Measurements from ENCODE around the gene PLXNB3.
"Not testable (repeated sequence)": the region's sequence is repeated elsewhere in the genome, so short reads cannot be mapped to it uniquely, and the experiment has no call there.

PLXNB3 gene

DNA sequence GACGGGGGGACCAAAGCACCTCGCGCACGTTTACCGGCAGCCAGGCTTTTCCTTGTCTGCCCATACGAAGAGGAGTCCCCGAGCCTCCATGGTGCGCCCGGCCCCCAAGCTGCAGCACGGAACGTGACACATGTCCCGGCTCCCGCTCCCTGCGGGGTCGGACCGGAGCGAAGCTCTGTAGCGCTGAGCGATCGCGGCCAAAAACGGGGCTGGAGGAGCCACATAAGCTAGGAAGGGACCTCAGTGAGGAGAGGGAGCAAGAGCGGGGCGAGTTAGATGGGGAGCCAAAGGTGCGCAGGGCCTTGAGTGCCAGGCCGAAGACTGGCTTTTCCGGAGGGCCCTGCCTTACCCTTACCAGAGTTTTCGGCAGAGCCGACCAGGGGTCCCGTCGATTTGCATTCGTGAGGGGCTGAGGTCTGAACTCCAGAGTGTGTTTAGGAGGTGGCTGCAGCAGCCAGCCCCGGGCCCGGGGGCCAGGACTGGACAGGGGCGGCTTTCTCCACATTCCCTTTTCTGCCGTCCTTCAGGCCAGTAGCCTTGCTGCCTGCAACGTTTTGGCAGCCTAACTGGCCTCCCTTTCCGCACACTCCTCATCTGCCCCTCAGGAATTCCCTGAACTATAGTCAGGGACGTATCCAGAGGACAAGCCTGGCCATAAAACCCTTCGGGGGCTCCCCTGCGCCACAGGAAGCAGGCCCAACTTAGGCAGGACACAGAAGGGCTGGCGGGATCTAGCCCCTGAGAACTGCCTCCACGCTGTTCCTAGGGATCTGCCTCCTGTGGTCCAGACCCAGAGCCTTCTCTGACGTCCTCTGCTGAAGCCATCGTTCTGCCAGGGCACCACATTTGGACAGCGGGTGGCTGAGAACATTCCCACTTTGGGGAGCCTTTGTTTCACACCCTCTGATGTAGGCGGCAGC lies 31.1 kb downstream of the PLXNB3 start:
- no peak for DNase-seq

DNA sequence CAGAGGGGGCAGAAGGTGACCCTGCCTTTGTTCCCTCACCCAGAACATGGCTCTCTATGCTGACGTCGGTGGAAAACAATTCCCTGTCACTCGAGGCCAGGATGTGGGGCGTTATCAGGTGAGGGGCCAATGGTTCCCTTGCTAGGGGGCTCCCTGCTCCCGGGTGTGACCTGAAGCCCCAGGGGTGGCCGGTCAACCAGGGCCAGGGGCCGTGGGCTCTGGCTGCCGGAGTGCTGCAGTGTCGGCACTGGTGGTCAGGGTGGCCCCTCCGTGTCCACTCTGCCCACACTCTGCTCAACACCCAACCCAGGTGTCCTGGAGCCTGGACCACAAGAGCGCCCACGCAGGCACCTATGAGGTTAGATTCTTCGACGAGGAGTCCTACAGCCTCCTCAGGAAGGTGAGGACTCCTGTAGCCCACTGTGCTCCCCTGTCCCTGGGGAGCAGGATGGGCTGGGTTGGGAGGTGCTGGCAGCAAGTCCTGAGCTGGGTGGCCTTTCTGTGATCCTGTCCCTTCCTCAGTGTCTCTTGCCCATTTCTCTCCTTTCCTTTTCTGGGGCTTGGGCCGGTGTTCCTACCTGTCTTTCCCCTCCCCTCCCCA lies 33.5 kb downstream of the PLXNB3 start:
- no peak for DNase-seq

DNA sequence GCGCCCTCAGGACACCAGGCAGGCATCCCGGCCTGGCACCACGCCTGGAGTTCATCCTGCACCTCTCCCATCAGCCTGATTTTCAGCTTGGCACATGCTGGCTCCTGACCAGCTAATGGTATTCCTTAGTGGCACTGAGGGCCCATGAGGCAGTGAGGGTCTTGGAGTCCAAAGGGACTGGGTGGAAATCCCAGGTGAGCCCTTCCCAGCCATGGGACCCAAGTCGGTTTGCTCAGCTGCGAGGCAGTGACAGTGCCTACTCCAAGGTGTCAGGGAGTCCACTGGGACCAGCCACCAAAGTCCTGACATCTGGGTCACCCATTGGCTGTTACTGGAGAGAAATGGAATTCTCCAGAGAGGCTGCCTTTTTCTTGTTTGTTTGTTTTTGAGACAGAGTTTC lies 35.3 kb downstream of the PLXNB3 start:
- DNase-seq = no peak

DNA sequence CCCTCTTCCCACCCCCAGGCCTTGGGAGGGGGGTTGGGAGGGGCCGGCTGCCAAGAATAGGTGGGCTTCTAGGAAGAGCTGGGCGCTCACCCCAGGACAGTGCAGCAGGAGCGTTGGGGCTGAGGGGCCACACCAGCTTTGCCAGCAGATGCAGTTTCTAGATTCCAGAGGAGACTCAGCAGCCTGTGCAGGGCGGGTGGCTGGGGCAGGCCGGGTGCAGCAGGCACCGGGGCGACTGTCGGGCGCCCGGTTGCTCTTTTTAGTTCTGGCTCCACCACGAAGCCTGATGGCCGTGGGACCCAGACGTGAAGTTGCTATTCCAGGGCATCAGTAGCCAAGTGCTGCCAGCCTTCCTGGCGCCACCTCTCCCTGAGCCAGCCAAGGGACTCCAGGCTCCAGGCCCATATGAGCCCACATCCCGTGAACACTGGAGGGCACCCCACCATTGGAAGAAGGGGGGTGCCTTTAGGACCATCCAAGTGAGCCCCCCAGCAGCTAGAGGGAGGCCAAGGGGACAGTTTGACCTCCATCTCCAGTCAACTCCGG lies 36.2 kb downstream of the PLXNB3 start:
- no peak for DNase-seq

DNA sequence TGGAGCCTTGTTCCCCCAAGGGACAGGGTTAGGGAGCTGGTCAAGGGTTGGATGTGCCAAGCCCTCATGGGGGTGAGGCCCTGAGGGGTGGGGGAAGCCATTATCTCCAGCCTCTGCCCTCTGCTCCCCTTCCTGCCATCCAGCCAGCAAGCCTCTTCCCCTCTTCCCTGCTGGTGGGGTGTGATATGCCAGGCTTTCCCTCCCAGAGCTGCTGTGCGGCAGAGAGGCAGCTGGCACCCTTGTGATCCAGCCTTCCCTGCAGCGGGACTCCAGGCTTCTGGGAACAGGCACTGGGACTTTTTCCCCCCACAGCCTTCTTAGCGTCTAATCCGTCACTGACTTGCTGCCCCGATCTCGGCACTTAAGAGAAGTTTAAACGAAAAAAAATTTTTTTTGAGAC lies 36.7 kb downstream of the PLXNB3 start:
- DNase-seq = no peak

DNA sequence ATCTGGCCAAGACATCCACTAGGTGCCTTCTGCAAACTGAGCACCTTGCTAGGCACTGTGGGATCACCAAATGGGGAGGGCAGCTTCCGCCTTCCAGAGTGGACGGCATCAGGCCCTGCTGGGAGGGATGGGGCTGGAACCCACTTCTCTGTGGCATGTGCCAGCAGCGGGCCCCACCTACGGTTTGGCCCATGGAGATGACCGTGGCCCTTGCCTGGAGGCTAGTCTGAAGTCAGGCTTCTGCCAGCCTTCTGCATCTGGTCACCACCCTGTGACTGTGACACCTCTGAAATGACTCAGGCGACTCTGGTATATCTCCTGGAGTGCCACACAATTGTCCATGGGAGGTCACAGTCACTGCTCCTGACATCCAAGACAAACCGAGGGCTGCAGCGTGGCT lies 37.6 kb downstream of the PLXNB3 start:
- DNase-seq = no peak

DNA sequence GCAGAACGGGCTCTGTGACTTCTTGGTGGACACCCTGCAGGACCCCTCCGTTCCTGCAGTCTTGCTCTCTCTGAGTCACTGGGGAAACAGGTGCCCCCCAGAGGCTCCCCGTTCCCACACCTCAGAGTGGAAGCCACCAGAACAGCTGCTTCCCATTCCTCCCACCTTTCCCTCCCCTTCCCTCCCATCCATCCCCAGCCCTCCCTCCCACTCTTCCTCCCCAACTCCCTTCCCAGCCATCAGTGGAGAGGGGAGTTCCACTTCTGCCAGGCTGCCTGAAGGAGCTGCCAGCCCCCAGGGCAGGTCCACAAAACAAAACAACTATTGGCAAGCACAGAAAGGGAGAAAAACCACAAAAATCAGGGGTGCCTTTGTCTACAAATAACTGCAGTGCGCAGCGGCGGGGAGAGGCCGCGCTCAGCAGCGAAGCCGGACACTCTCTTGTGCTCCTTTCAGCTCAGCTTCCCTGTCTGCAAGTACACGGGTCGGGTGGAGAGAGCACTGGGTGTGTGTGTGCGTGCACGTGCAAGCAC lies 38.5 kb downstream of the PLXNB3 start:
- DNase-seq = no peak

DNA sequence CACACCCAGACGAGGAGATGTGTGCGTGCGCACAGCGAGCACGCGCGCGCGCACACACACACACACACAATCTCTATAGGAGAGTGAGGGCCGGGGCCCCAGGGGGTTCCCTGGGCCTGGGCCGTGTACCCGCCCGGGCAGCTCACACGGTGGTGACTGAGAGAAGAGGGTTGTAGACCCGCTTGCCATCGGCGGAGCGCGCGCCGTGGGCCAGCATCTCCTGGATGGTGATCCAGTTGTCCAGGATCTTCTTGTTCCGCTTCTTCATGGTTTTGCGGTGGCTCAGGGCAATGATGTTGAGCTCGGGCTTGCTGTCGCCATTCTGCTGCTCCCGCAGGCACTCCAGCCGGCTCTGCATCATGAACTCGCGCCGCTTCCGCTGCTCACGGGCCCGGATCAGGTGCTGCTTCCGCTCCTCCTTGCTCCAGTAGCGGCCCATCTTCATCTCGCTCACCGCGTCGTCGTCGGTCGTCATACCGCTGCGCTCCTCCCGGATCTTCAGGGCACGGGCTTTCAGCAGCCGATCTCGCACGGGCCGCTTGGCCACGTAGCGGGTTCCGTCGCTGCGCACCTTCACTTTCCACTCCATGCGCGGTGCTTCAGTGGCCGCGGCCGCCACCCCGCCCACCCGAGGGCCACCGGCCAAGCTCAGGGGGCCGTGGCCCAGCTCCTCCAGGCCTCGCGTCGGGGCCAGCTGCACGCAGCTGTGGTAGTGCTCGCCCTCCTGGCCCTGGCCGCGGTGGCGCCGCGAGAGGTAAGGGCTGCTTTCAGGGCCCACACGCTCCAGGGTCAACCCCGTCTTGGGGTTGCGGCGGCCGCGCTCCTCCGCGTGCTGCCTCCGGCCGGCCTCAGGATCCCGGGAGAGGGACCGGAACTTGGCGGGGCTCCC lies 39.4 kb downstream of the PLXNB3 start:
- no peak for DNase-seq

DNA sequence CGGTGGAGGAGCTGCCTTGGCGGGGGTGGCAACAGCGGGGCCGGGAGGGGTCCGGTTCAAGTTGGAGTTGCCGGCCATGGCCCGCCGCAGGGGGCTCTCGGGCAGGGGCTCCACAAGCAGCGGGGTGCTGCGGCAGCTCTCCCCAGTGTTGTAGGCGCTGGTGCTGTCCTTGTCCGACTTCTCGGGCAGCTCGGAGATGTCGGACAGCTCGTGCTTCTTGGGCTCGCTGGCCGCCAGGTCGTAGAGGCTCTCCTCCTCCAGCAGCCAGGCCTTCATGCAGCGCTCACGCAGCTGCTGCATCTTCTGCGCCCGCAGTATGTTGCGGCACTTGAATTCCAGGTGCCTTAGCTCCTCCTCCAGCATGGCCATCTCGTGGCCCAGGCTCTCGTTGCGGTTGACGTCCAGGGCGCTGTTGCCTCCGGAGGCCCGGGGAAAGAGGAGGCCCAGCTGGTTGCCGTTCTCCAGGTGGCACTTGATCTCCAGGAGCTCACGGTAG lies 40.1 kb downstream of the PLXNB3 start:
- no peak for DNase-seq

DNA sequence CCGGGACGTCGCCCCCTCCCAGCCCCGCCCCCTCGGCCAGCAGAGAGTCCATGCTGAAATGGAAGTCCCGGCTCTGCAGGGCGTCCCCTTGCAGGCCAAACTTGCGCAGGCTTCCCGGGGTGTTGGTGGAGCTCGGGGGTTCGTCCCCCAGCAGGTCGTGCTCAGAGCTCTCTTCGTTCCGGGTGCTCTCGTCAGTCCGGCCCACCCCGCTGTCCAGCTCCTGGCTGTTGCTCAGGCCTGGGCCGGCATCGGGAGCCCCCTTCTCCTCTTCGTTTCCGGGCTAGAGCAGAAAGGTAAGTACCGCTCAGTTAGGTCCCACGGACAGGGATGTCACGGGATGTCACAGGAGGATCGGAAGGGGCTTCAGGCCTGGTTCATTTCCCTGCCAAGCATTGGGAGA lies 40.6 kb downstream of the PLXNB3 start:
- DNase-seq = no peak

DNA sequence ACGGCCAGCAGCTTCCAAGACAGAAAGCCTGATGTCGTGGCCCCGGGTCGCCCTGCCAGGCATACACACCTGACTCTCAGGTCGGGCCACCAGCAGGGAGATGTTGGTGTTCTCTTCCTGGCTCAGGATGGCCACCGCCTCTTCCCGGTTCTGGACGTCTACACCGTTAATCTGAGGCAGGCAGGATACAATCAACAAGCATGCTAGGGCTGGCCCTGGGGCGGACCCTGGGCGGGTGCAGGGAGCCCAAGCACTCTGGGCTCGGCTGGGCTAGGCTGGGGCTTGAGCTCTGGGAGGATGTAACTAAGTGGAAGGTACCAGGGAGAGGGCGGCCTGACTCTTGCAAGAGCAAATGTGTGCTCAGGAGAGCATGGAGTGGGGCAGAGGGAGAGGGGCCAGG lies 41.4 kb downstream of the PLXNB3 start:
- DNase-seq = no peak

DNA sequence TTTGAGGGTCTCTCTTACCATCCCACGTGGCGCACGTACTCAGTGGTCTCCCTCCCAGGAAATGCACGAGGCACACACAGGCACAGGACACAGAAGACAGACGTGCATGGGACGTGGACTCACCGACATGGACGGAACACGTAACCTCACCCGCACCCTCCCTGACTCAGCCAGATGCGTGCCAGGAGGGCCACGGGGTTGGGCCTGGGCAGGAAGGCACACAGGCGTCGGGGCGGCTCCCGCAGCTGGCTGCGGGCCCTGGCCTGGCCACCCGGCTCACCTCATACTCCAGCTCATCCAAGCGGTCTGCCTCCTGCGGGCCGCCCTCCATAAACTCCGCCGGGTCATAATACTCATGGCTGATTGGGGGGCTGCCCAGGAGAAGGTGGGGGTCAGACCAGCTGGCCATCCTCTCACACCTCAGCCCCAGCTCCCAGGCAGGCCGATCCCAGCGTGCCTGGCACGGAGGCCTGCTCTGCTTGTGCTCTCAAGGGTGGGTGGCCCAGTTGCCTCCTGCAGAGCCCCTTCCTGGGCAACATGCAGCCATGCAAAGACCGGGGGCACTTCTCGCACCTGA lies 43.0 kb downstream of the PLXNB3 start:
- DNase-seq = no peak

DNA sequence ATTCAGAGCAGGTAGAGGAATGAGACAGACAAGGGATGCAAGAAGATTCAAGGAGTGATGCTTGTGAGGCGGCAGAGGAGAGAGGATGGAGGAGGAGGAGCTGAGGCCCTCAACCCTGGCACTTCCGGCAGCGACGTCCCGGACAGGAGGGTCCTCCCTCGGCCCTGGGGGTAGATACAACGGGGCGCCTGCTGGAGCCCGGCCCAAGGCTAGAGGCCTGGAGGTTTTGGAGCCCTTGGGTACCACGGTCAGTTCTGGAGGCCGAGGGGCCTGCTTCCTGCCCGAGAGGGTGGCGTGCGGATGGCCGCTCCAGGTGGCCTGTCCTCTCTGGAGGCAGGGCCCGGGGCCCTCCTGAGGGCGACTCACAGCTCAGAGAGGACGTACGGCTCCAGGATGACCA lies 43.9 kb downstream of the PLXNB3 start:
- DNase-seq = no peak

DNA sequence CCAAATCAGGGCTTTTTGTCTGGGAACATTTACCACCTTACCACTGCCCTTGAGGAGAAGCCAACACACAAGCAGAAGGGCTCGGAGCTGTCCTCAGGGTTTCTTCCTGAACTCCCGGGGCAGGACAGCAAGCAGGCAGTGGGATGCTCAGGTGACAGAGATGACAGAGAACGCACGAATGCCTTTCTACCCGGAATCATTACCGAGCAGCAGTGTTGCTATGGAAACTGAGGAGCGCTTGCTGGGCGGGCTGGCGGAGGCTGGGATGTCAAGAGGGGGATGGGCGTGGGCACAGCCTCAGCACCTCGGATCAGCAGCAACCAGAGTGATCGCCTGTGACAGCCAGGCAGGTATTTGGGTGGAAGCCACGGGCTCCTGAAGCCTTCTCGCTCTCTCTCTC lies 48.2 kb downstream of the PLXNB3 start:
- no peak for DNase-seq

DNA sequence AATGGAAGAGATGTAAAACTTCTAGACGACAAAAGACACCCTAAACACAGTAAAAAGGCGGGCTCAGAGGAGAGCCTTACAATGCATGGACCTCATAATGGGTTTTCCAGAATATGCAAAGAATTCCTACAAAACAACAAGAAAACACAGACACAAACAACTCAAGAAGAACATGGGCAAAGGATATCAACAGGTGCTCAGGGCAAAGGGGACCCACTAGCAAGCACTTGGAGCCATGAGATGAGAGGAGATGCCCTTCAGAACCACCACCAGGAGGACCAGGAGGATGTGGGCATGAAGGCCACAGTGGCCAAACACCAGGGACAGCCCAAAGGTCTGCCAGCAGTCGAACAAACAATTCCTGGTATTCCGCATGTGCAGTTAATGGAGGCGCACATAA lies 49.1 kb downstream of the PLXNB3 start:
- DNase-seq = no peak

DNA sequence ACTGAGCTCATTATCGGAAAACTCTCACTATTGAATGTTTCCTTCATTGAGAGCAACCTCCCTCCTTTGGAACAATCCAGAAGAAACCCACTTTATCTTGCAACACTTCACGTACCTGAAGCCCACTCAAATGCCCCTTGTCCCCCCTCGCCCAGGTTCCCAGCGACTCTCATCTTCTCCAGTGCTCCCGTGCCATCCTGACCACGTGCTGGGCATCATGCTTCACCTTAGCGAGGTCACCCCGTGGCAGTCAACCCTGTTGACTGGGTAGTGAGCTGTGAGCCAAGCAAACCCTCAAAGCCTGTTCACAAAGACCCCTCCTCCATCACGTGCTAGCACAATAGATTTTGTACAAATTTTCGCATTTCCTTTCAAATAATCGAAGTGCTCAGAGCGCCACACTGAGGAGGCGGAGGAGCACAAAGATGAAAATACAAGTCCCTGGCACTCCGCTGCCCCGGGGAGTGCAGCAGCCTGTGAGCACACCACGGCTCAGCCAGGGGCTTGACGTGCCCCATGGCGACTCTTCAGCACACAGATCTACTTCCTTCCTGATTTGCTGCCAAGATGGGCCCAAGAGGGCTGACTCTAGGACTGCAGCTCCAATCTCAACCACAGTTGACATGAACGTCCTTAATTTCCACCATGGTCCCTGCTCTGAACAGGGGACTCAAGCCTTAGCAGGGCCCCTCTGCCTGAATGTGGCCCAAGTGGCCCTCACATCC lies 50.7 kb downstream of the PLXNB3 start:
- DNase-seq = no peak

DNA sequence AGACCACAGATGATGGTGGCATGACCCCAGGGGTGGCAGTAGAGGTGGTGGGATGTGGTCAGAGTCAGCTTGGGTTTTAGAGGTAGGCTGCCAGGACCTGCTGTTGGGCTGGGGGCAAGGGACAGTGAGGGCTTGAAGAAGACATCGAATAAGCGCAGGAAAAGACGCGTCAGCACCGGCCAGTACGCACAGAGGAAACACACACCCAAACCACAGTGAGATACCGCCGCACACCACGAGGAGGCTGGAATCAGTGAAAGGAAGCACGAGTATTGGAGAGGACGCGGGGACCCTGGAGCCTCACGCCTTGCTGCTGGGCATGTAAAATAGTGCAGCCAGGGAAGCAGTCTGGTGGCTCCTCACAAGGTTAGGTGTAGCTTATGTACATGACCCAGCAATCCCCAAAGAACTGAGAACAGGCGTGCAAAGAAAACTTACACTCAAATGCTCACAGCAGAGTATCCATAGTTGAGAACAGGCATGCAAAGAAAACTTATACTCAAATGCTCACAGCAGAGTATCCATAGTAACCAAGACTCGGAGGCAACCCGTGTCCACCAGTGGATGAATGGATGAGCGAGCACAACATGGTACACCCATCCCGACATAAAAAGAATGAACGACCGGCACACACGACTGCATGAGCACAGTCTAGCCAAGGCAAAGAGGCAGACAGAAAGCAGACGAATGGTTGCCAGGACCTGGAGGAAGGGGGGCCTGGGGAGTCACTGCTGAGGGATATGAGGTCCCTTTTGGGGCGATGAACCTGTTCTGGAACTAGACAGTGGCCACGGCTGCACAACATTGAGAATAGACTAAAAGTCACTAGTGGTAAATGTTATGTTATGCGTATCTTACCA lies 53.0 kb downstream of the PLXNB3 start:
- no peak for DNase-seq

DNA sequence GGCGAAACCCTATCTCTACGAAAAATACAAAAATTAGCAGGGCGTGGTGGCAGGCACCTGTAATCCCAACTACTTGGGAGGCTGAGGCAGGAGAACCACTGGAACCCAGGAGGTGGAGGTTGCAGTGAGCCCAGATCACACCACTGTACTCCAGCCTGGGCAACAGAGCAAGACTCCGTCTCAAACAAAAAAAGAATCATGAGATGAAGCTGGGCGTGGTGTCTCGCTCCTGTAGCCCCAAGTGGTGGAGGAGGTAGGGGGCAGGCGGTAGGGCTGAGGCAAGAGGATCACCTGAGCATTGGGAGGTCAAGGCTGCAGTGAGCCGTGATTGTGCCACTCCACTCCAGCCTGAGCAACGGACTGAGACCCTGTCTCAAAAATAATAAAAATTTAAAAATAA lies 54.0 kb downstream of the PLXNB3 start:
- not testable (repeated sequence) for DNase-seq

DNA sequence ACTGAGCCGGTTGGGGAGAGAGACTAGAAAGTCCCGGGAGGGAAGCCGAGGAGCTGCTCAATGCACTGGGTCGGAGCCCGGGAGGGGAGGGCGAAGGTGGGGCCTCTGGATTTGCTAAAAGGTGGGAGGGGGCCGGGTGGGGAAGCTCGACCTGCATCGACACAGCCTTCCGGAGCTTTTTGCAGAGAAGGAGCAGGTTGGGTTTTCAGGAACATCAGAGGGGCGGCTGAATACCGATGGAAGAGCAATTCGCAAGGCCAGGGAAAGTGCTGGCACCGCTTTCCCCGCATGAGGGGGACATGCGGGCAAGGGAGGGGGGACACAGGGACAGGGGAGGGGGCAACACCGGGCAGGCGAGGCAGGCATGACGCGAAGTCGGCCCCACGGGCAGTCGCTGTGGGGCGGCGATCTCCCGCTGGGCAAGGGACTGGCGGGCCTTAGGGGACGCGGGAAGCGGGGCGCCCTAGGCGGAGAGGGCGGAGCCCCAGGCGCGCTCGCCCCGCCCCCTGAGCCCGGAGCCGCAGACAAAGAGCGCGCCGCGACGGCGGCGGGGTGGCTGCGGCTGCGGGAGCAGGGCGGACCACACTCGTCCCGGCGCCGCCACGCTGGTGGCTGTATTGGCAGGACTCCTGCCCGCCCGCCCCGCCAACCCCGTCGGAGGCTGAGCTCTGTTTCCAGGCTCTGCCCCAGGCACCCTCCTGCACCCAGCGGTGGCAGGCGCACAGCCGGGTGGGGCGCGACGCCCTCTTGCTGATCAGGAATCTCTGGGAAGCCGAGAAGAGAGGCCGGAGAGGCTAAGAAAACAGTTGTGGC lies 54.7 kb downstream of the PLXNB3 start:
- peak; percentile 72 for DNase-seq
